ENCODE results near the gene EHD3. TPM values are rescaled to one million over a fixed set of nuclear protein-coding genes. Genes with fewer than 3 reads are reported as not detected.

The EHD3 gene
- total and polyA plus RNA-seq, 10 of the 15 experiments (the other 5 are each of a cell fraction or from before 2014, with no cell fraction given), result 1.1 to 10.9 (median 8.2) TPM

DNA sequence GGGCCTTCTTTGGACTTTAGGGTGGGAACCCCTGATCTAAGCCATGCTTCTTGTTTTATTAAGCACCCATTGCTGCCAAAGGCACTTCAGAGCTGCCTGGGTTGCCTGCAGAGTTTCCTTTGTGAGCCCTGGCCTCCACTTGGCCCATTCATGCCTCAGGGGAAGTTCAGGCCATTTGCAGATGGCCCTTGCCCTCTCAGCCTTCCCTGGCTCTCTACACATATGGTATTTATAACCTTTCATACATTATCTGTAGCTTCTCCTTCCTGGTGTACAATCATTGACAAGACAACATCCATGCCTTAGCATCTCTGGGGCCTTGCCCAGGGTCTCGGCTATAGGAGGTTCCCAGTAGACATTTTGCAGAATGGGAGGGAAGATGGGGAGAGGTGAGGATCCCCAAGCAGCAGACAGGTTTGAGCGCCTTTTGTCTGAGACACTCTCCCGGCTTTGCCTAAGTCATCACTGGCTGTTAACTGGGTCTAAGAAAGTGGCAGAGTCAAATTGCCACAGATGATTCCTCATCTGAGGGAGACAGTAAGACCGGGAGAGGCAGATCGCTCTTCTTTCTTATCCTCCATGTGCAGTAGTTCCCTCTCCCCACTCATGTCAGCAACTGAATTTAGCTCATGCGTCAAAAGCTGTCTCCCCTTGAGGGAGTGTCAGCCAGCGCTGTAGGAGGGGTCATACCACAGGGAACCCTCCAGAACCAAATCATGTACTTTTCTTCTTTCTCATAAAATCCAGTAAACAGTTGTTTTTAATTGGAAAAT is 2.7 kb downstream of the EHD3 start:
- FAIRE-seq (no peak), ATAC-seq (no peak), DNase-seq (ENCODE audit: low read depth, low spot score) (no peak)
- RAD21 ChIA-PET (ENCODE audit: unreplicated experiment), result interaction anchor here (1.0 to 5.3 kb wide), 5 partner anchors 9 to 86 kb away, joined by 3 to 35 read pairs (median 3); no protein-coding TSS in a partner anchor
- no peaks in the 10 kb centered on the region for H3K79me2 ChIP-seq (ENCODE audit: control insufficient read depth, insufficient read depth, low read length)
- H3K4me3 ChIP-seq, result no peak overlapping the region
- no peak overlapping the region for H2AFZ ChIP-seq (ENCODE audit: control insufficient read depth, low read depth, low read length)
- H3K36me3 ChIP-seq (ENCODE audit: control insufficient read depth in 2 of 2, insufficient read depth in 2 of 2, low read length in 1 of 2), result no peaks in the 10 kb centered on the region
- H3K27ac ChIP-seq (ENCODE audit: control insufficient read depth, insufficient read depth), result no peak overlapping the region
- no peaks in the 10 kb centered on the region for H3K27me3 ChIP-seq (replicated peaks in 1 of 2; ENCODE audit: control insufficient read depth in 2 of 2, insufficient read depth in 2 of 2, low read length in 1 of 2)
- intact Hi-C loops (cut with micrococcal nuclease; ENCODE audit: unreplicated experiment), result loop anchor here (2.0 kb wide), 1 partner anchor 16 kb away; no protein-coding TSS in a partner anchor
- H3K9ac ChIP-seq (ENCODE audit: control insufficient read depth, insufficient read depth, low read length), result no peak overlapping the region
- no peaks in the 10 kb centered on the region; the same call in 2 of the 3 replicates for H3K9me3 ChIP-seq (replicated peaks; ENCODE audit: control insufficient read depth, insufficient read depth, low read length)
- no peaks in the 10 kb centered on the region for H4K20me1 ChIP-seq (ENCODE audit: control insufficient read depth, insufficient read depth)
- CTCF ChIA-PET, result interaction anchor here (0.6 to 7.4 kb wide), 6 partner anchors 19 to 1049 kb away, joined by 3 to 68 read pairs (median 4); partner anchors contain the start of gene CAPN14
- H3K4me2 ChIP-seq (ENCODE audit: control insufficient read depth, insufficient read depth), result no peak overlapping the region
- 37% methylated on average over 7 of the region's 7 CpGs for whole genome bisulfite sequencing (ENCODE audit: insufficient coverage, insufficient replicate concordance, low lambda C conversion rate, missing lambda C conversion rate)
- no peak for TF ChIP-seq EED (IDR thresholded peaks at IDR 0.05; ENCODE audit: low read depth)
- no peak for TF ChIP-seq MEF2A (IDR thresholded peaks at IDR 0.05; ENCODE audit: insufficient read depth, low read depth, low read length)
- no peak for TF ChIP-seq ETV6 (conservative IDR thresholded peaks at IDR 0.05 in 1 of 2, IDR thresholded peaks at IDR 0.05 in 1 of 2; ENCODE audit: borderline replicate concordance in 1 of 2, low read depth in 1 of 2)
- no peak for TF ChIP-seq ASH2L (IDR thresholded peaks at IDR 0.05; ENCODE audit: borderline replicate concordance, low read depth)
- no peak for TF ChIP-seq ZBED1 (IDR thresholded peaks at IDR 0.05; ENCODE audit: borderline replicate concordance)
- TF ChIP-seq, protein P1, sequence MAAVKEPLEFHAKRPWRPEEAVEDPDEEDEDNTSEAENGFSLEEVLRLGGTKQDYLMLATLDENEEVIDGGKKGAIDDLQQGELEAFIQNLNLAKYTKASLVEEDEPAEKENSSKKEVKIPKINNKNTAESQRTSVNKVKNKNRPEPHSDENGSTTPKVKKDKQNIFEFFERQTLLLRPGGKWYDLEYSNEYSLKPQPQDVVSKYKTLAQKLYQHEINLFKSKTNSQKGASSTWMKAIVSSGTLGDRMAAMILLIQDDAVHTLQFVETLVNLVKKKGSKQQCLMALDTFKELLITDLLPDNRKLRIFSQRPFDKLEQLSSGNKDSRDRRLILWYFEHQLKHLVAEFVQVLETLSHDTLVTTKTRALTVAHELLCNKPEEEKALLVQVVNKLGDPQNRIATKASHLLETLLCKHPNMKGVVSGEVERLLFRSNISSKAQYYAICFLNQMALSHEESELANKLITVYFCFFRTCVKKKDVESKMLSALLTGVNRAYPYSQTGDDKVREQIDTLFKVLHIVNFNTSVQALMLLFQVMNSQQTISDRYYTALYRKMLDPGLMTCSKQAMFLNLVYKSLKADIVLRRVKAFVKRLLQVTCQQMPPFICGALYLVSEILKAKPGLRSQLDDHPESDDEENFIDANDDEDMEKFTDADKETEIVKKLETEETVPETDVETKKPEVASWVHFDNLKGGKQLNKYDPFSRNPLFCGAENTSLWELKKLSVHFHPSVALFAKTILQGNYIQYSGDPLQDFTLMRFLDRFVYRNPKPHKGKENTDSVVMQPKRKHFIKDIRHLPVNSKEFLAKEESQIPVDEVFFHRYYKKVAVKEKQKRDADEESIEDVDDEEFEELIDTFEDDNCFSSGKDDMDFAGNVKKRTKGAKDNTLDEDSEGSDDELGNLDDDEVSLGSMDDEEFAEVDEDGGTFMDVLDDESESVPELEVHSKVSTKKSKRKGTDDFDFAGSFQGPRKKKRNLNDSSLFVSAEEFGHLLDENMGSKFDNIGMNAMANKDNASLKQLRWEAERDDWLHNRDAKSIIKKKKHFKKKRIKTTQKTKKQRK (IDR thresholded peaks at IDR 0.05; ENCODE audit: low read depth, low read length), result no peak
- TF ChIP-seq BHLHE40 (IDR thresholded peaks at IDR 0.05; ENCODE audit: borderline replicate concordance in 1 of 2, low read depth in 2 of 2, low read length in 1 of 2), result no peak
- TF ChIP-seq, protein P2, sequence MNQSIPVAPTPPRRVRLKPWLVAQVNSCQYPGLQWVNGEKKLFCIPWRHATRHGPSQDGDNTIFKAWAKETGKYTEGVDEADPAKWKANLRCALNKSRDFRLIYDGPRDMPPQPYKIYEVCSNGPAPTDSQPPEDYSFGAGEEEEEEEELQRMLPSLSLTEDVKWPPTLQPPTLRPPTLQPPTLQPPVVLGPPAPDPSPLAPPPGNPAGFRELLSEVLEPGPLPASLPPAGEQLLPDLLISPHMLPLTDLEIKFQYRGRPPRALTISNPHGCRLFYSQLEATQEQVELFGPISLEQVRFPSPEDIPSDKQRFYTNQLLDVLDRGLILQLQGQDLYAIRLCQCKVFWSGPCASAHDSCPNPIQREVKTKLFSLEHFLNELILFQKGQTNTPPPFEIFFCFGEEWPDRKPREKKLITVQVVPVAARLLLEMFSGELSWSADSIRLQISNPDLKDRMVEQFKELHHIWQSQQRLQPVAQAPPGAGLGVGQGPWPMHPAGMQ (IDR thresholded peaks at IDR 0.05; ENCODE audit: borderline replicate concordance), result no peak
- no peak for TF ChIP-seq ZNF622 (IDR thresholded peaks at IDR 0.05)
- TF ChIP-seq LARP7 (IDR thresholded peaks at IDR 0.05), result no peak
- no peak for TF ChIP-seq PML (IDR thresholded peaks at IDR 0.05; ENCODE audit: low read length)
- TF ChIP-seq, protein P3, sequence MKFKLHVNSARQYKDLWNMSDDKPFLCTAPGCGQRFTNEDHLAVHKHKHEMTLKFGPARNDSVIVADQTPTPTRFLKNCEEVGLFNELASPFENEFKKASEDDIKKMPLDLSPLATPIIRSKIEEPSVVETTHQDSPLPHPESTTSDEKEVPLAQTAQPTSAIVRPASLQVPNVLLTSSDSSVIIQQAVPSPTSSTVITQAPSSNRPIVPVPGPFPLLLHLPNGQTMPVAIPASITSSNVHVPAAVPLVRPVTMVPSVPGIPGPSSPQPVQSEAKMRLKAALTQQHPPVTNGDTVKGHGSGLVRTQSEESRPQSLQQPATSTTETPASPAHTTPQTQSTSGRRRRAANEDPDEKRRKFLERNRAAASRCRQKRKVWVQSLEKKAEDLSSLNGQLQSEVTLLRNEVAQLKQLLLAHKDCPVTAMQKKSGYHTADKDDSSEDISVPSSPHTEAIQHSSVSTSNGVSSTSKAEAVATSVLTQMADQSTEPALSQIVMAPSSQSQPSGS (IDR thresholded peaks at IDR 0.05; ENCODE audit: low read length), result no peak
- no peak for TF ChIP-seq NR2C1 (IDR thresholded peaks at IDR 0.05)
- no peak for TF ChIP-seq IKZF2 (IDR thresholded peaks at IDR 0.05)
- no peak for TF ChIP-seq TBL1XR1 (IDR thresholded peaks at IDR 0.05; ENCODE audit: low read depth, low read length)
- POLR2A ChIA-PET, result interaction anchor here (1.1 to 1.5 kb wide), 3 partner anchors 10 to 19 kb away, joined by 3 to 5 read pairs (median 4); no protein-coding TSS in a partner anchor
- in situ Hi-C loops (cut with MboI), result no loop called here
- peaks cover 2% of the 10 kb centered on the region for H3K4me1 ChIP-seq (ENCODE audit: control insufficient read depth, insufficient read depth, low read length)
- SMC1A ChIA-PET (ENCODE audit: uncharacterized antibody, unreplicated experiment), result interaction anchor here (1.2 to 5.1 kb wide), 8 partner anchors 16 to 97 kb away, joined by 3 to 30 read pairs (median 4); no protein-coding TSS in a partner anchor
- BruUV-seq (replicated peaks), result no TSS peak
